K562 (cell line): ENCODE data around the gene BSPRY. TPM values are rescaled to one million over a fixed set of nuclear protein-coding genes. Genes with fewer than 3 reads are reported as not detected.

ENCODE experiments used
- MCM3 ChIP-seq: fragments of 450-650 bp; IDR thresholded peaks from 2 replicates; pipeline ENCODE4 v1.6.1; 2016
- NR3C1 ChIP-seq: sonication (generic); formaldehyde crosslinking; IDR thresholded peaks from 2 replicates; pipeline ENCODE4 v1.8.1; 2022; ENCODE audit warnings: missing genetic modification reagents
- NRF1 ChIP-seq, 2 experiments: fragments of 450-650 bp; IDR thresholded peaks in 1 of 2; conservative IDR thresholded peaks in 1 of 2; 2 replicates each; pipeline ENCODE4 v1.6.1; 2014; ENCODE audit warnings: mild to moderate bottlenecking in 2 of 2
- RFX5 ChIP-seq: IDR thresholded peaks from 2 replicates; pipeline ENCODE4 v1.6.1; 2011; ENCODE audit warnings: low read depth, mild to moderate bottlenecking, improper control_type of control experiment, low read length
- SMARCA5 ChIP-seq: fragments of 450-650 bp; IDR thresholded peaks from 2 replicates; pipeline ENCODE4 v1.6.1; 2016
- polyA plus RNA-seq, 8 experiments: library from polyadenylated mRNA; depleted of rRNA in 4 of 8; stranded (reverse) in 5 of 8; unstranded in 3 of 8; fragments of >200 nt; fragmentation: Nextera tagmentation in 2 of 8; fragmentation: Illumina TruSeq in 1 of 8; extraction: Ambion mirVana in 2 of 8; extraction: Trizol in 1 of 8; gene quantifications; 2 replicates each; pipeline versions ENCODE4 v1.2.1 to v1.2.3, GENCODE V29; 2011 to 2014; ENCODE audit warnings: inconsistent platforms in 1 of 8, missing spikeins in 1 of 8
- total RNA-seq, 7 experiments: library from RNA; depleted of rRNA in 6 of 7; stranded (reverse); fragments of >200 nt in 6 of 7; fragmentation: Illumina TruSeq in 2 of 7; extraction: Trizol in 2 of 7; gene quantifications; 2 replicates each; pipeline versions ENCODE4 v1.2.1 to v1.2.3, GENCODE V29; 2011 to 2021; ENCODE audit warnings: low replicate concordance in 1 of 7
- TF ChIP-seq, protein P1 (sequence below): fragments of 250-450 bp; sonication (Bioruptor Pico); IDR thresholded peaks from 2 replicates; pipeline ENCODE4 v1.8.0; 2021; ENCODE audit warnings: moderate library complexity, mild to moderate bottlenecking, inconsistent platforms
- TF ChIP-seq, protein P2 (sequence below), 2 experiments: fragments of 450-650 bp; IDR thresholded peaks; 2 replicates each; pipeline ENCODE4 v1.6.1; 2016; ENCODE audit warnings: mild to moderate bottlenecking in 2 of 2, borderline replicate concordance in 1 of 2, low read depth in 1 of 2, moderate library complexity in 1 of 2
- TF ChIP-seq, protein P3 (sequence below): sonication (generic); formaldehyde crosslinking; IDR thresholded peaks from 2 replicates; pipeline ENCODE4 v1.8.0; 2022; ENCODE audit warnings: missing genetic modification reagents, mild to moderate bottlenecking, moderate library complexity, borderline replicate concordance

The BSPRY gene
- total and polyA plus RNA-seq, 9 of the 15 experiments (the other 6 are each of a cell fraction or from before 2014, with no cell fraction given), result 0.07 to 0.67 (median 0.18) TPM

DNA sequence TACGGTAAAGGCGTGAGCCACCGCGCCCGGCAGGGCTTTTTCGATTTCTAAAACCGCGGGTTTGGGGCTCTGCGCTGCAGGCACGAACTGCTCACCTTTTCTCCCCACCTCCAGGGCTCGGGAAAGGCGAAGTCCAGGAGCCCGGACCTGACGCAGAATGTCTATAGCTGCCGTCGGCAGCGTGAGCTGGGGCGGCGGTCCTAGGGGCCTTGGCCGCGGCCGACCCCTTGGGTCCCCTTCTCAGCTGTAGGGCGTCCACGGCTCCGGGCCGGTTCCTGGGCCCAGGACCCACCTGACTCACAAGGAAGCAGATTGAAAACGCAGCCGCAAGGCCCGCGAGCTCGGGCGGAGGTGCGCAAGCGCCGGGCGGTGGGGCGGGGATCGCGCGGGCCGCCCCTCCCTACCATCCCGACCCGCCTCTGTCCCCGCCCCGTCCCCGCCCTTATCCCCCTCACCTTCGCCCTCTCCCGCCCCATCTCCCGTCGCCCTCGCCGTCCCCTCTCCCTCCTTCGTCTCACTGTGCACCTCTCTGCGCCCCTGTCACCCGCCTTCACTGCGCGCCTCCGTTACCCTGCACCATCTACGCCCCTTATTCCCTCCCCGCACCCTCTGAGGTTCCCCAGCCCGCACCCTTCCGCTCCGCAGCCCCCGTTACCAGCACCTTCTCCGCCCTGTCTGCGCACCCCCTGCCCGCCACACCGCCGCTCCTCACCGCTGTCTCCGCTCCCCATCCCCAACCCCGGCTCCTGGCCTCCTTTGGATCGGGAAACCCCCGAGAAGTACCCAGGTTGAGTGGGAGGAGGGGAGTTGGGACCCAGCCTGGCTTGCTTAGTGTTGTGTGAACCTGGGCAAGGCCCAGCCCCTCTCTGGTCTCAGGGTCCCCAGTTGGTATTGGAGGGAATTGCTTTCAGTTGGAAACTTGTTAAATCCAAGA, 27.6 kb downstream of the BSPRY start, which contains the start of gene HDHD3 (continued):
- TF ChIP-seq, protein P1, sequence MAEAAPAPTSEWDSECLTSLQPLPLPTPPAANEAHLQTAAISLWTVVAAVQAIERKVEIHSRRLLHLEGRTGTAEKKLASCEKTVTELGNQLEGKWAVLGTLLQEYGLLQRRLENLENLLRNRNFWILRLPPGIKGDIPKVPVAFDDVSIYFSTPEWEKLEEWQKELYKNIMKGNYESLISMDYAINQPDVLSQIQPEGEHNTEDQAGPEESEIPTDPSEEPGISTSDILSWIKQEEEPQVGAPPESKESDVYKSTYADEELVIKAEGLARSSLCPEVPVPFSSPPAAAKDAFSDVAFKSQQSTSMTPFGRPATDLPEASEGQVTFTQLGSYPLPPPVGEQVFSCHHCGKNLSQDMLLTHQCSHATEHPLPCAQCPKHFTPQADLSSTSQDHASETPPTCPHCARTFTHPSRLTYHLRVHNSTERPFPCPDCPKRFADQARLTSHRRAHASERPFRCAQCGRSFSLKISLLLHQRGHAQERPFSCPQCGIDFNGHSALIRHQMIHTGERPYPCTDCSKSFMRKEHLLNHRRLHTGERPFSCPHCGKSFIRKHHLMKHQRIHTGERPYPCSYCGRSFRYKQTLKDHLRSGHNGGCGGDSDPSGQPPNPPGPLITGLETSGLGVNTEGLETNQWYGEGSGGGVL, result no peak
- TF ChIP-seq RFX5 (no peak), SMARCA5 (no peak), NR3C1 (CRISPR knock-in tag) (no peak), NRF1 (conservative IDR thresholded peaks at IDR 0.05 in 1 of 2, IDR thresholded peaks at IDR 0.05 in 1 of 2) (peak; percentile 92 to 93), MCM3 (no peak)
- TF ChIP-seq, protein P2, sequence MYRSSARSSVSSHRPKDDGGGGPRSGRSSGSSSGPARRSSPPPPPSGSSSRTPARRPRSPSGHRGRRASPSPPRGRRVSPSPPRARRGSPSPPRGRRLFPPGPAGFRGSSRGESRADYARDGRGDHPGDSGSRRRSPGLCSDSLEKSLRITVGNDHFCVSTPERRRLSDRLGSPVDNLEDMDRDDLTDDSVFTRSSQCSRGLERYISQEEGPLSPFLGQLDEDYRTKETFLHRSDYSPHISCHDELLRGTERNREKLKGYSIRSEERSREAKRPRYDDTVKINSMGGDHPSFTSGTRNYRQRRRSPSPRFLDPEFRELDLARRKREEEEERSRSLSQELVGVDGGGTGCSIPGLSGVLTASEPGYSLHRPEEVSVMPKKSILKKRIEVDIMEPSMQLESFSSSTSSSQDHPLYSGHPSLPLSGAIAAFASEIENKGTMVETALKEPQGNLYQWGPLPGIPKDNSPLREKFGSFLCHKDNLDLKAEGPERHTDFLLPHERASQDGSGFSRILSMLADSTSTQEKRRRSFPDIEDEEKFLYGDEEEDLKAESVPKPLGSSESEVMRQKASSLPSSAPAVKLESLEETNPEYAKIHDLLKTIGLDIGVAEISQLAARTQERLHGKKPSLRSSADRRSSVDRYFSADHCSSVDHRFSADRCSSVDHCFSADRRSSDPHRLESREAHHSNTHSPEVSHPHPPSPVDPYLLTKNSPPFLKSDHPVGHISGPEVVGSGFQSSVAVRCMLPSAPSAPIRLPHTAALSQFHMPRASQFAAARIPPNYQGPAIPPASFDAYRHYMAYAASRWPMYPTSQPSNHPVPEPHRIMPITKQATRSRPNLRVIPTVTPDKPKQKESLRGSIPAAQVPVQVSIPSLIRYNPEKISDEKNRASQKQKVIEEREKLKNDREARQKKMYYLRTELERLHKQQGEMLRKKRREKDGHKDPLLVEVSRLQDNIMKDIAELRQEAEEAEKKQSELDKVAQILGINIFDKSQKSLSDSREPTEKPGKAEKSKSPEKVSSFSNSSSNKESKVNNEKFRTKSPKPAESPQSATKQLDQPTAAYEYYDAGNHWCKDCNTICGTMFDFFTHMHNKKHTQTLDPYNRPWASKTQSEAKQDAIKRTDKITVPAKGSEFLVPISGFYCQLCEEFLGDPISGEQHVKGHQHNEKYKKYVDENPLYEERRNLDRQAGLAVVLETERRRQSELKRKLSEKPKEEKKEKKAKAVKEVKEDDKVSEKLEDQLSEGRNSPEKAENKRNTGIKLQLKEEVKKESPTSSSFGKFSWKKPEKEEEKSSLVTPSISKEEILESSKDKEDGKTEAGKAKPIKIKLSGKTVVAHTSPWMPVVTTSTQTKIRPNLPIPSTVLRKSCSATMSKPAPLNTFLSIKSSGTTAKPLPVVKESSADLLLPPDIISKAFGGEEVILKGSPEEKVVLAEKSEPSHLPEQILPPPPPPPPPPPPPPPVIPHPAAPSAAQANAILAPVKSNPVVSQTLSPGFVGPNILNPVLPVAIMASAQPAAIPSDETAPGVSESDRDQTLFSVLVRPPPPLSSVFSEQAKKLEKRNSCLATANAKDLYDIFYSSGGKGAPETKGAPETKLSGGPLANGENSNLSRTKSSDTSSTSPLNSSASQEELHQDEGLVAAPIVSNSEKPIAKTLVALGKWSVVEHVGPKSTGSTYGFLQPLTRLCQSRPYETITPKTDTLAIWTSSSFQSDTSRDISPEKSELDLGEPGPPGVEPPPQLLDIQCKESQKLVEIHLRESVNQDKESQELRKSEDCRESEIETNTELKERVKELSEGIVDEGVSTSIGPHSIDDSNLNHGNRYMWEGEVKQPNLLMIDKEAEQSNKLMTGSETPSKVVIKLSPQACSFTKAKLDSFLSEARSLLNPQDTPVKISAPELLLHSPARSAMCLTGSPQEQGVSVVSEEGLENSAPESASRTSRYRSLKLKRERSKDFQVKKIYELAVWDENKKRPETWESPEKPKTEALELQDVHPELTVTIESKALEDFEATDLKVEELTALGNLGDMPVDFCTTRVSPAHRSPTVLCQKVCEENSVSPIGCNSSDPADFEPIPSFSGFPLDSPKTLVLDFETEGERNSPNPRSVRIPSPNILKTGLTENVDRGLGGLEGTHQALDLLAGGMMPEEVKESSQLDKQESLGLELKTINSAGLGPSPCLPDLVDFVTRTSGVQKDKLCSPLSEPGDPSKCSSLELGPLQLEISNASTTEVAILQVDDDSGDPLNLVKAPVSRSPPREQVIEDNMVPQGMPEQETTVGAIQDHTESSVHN (IDR thresholded peaks at IDR 0.05; ENCODE audit: borderline replicate concordance in 1 of 2, low read depth in 1 of 2), result no peak
- TF ChIP-seq, protein P3, sequence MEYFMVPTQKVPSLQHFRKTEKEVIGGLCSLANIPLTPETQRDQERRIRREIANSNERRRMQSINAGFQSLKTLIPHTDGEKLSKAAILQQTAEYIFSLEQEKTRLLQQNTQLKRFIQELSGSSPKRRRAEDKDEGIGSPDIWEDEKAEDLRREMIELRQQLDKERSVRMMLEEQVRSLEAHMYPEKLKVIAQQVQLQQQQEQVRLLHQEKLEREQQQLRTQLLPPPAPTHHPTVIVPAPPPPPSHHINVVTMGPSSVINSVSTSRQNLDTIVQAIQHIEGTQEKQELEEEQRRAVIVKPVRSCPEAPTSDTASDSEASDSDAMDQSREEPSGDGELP (CRISPR knock-in tag), result peak; percentile 78
